Hepatocyte (in vitro differentiated cells): ENCODE data around the gene DPY19L1. TPM values are rescaled to one million over a fixed set of nuclear protein-coding genes. Genes with fewer than 3 reads are reported as not detected.

Experiments
- DNase-seq: peaks from one replicate; pipeline ENCODE4 v3.0.0-alpha.2; 2016; ENCODE audit warnings: low spot score
- H2AFZ ChIP-seq: fragments of 200-600 bp; sonication (generic); 2 replicates; pipeline ENCODE4 v1.6.0; 2016; ENCODE audit warnings: antibody characterized with exemption, mild to moderate bottlenecking
- H3K27ac ChIP-seq: fragments of 200-600 bp; sonication (generic); 2 replicates; pipeline ENCODE4 v1.5.1; 2016; ENCODE audit warnings: mild to moderate bottlenecking
- H3K27me3 ChIP-seq: fragments of 200-600 bp; sonication (generic); 2 replicates; pipeline ENCODE4 v1.6.1; 2016
- H3K36me3 ChIP-seq: fragments of 200-600 bp; sonication (generic); replicated peaks from 2 replicates; pipeline ENCODE4 v1.5.1; 2016; ENCODE audit warnings: low read depth; ENCODE audit not compliant: insufficient read depth
- H3K4me1 ChIP-seq: fragments of 200-600 bp; sonication (generic); 2 replicates; pipeline ENCODE4 v1.5.1; 2016; ENCODE audit warnings: mild to moderate bottlenecking, moderate library complexity; ENCODE audit not compliant: insufficient read depth
- H3K4me2 ChIP-seq: fragments of 200-600 bp; sonication (generic); 2 replicates; pipeline ENCODE4 v1.6.0; 2016
- H3K4me3 ChIP-seq: fragments of 200-600 bp; sonication (generic); 2 replicates; pipeline ENCODE4 v1.5.1; 2016; ENCODE audit warnings: mild to moderate bottlenecking
- H3K79me2 ChIP-seq: fragments of 200-600 bp; sonication (generic); 2 replicates; pipeline ENCODE4 v1.6.0; 2017; ENCODE audit warnings: mild to moderate bottlenecking
- H3K9me2 ChIP-seq: fragments of 200-600 bp; sonication (generic); replicated peaks from 2 replicates; pipeline ENCODE4 v1.6.0; 2017; ENCODE audit warnings: mild to moderate bottlenecking; ENCODE audit not compliant: insufficient read depth
- H3K9me3 ChIP-seq: fragments of 200-600 bp; sonication (generic); 2 replicates; pipeline ENCODE4 v1.5.1; 2016; ENCODE audit warnings: low read depth, mild to moderate bottlenecking
- H4K20me1 ChIP-seq: fragments of 200-600 bp; sonication (generic); 2 replicates; pipeline ENCODE4 v1.6.0; 2016; ENCODE audit warnings: mild to moderate bottlenecking; ENCODE audit not compliant: insufficient read depth, poor library complexity, severe bottlenecking
- CTCF ChIP-seq: fragments of 200-600 bp; sonication (generic); IDR thresholded peaks from 2 replicates; pipeline ENCODE4 v1.5.1; 2016; ENCODE audit warnings: antibody characterized with exemption, mild to moderate bottlenecking; ENCODE audit not compliant: poor library complexity
- EZH2 ChIP-seq: fragments of 200-600 bp; sonication (generic); IDR thresholded peaks from 2 replicates; pipeline ENCODE4 v1.6.1; 2016; ENCODE audit warnings: antibody characterized with exemption, mild to moderate bottlenecking, borderline replicate concordance
- EZH2phosphoT487 ChIP-seq: fragments of 200-600 bp; sonication (generic); IDR thresholded peaks from one replicate; pipeline ENCODE4 v1.6.1; 2018; ENCODE audit warnings: antibody characterized with exemption, mild to moderate bottlenecking, low read depth, moderate library complexity; ENCODE audit not compliant: unreplicated experiment, severe bottlenecking
- WGBS: methylation state at CpG from one replicate; pipeline ENCODE4 v1.1.6; 2016; ENCODE audit warnings: low lambda C conversion rate; ENCODE audit errors: missing lambda C conversion rate; 5-methylcytosine and 5-hydroxymethylcytosine counted together
- polyA plus RNA-seq: library from polyadenylated mRNA; unstranded; fragments of >200 nt; fragmentation: Nextera tagmentation; extraction: Ambion mirVana; gene quantifications from 2 replicates; pipeline ENCODE4 v1.2.1, GENCODE V29; 2016
- total RNA-seq: library from RNA; depleted of rRNA; stranded (reverse); fragments of >200 nt; gene quantifications from 2 replicates; pipeline ENCODE4 v1.2.3, GENCODE V29; 2014

The DPY19L1 gene
- total and polyA plus RNA-seq, 2 experiments from 2014 or later: 7.6 to 16.7 TPM

GRCh38 chr7:35019179-35019729 lies 18.0 kb downstream of the DPY19L1 start:
- Histone ChIP-seq H4K20me1 (no peaks in the 10 kb centered on the region), H3K9me3 (no peaks in the 10 kb centered on the region), H3K27me3 (no peaks in the 10 kb centered on the region), H3K4me1 (no peaks in the 10 kb centered on the region), H3K36me3 (no peaks in the 10 kb centered on the region), H3K9me2 (no peaks in the 10 kb centered on the region), H3K4me3 (no peak overlapping the region), H3K79me2 (peaks cover 25% of the 10 kb centered on the region), H3K27ac (no peak overlapping the region), H3K4me2 (no peak overlapping the region), H2AFZ (no peak overlapping the region)
- 79% methylated on average over 2 of the region's 2 CpGs for whole genome bisulfite sequencing
- TF ChIP-seq EZH2phosphoT487 (no peak), CTCF (no peak), EZH2 (no peak)
- no peak for DNase-seq

- Histone ChIP-seq H4K20me1 (no peaks in the 10 kb centered on the region), H3K4me1 (no peaks in the 10 kb centered on the region), H2AFZ (no peak overlapping the region), H3K4me2 (no peak overlapping the region), H3K9me2 (no peaks in the 10 kb centered on the region), H3K9me3 (no peaks in the 10 kb centered on the region), H3K79me2 (peaks cover 5% of the 10 kb centered on the region), H3K27me3 (no peaks in the 10 kb centered on the region), H3K4me3 (no peak overlapping the region), H3K36me3 (no peaks in the 10 kb centered on the region), H3K27ac (no peak overlapping the region)
- WGBS: 69% methylated on average over 1 of the region's 1 CpG
- TF ChIP-seq EZH2 (no peak), EZH2phosphoT487 (no peak), CTCF (no peak)
- no peak for DNase-seq
Observed at GRCh38 chr7:35015346-35015859, 21.9 kb downstream of the DPY19L1 start.

GRCh38 chr7:35012160-35012559 lies 25.1 kb downstream of the DPY19L1 start:
- no peaks in the 10 kb centered on the region for H3K36me3 ChIP-seq
- H4K20me1 ChIP-seq: no peaks in the 10 kb centered on the region
- no peak overlapping the region for H3K4me2 ChIP-seq
- no peaks in the 10 kb centered on the region for H3K9me2 ChIP-seq
- TF ChIP-seq CTCF: no peak
- H3K27ac ChIP-seq: no peak overlapping the region
- no peaks in the 10 kb centered on the region for H3K4me1 ChIP-seq
- 93% methylated on average over 3 of the region's 3 CpGs for WGBS
- no peaks in the 10 kb centered on the region for H3K27me3 ChIP-seq
- DNase-seq: no peak
- H3K4me3 ChIP-seq: no peak overlapping the region
- H3K9me3 ChIP-seq: no peaks in the 10 kb centered on the region
- no peaks in the 10 kb centered on the region for H3K79me2 ChIP-seq
- no peak overlapping the region for H2AFZ ChIP-seq

GRCh38 chr7:35011085-35011484 lies 26.2 kb downstream of the DPY19L1 start:
- Histone ChIP-seq H3K4me3 (no peak overlapping the region), H4K20me1 (no peaks in the 10 kb centered on the region), H3K27ac (no peak overlapping the region), H3K79me2 (no peaks in the 10 kb centered on the region), H3K4me1 (no peaks in the 10 kb centered on the region), H3K9me3 (no peaks in the 10 kb centered on the region), H3K4me2 (no peak overlapping the region), H3K9me2 (no peaks in the 10 kb centered on the region), H2AFZ (no peak overlapping the region), H3K36me3 (no peaks in the 10 kb centered on the region), H3K27me3 (no peaks in the 10 kb centered on the region)
- 81% methylated on average over 3 of the region's 3 CpGs for WGBS
- TF ChIP-seq CTCF (no peak), EZH2phosphoT487 (no peak), EZH2 (no peak)
- DNase-seq: no peak
